Measurements from ENCODE around the gene TMEM52B. TPM values are rescaled to one million over a fixed set of nuclear protein-coding genes. Genes with fewer than 3 reads are reported as not detected.
A peak's percentile ranks its signal among the peaks of the same experiment; 100 is the strongest.

The TMEM52B gene
- total and polyA plus RNA-seq, 3 donors from 2014 or later = 0.74 to 1.2 (median 0.76) TPM

DNA sequence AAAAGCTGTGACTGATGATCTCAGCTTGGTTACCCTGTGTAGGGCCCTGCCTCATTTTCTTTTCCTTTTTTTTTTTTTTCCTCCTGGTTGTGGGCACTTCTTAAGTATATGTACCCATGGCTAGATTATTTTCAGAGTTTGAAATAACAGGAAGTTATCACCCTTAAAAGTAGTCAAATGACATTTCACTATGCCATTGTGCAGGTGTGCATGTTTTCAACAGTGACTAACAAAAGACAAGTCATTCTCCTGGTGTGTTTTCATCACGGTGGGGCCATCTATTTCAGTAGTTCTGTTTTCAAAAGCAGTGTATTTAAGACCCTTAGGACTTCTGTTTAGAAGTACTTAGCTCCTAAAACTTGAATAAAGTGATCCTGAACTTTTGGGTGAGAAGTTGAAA is 48.8 kb downstream of the TMEM52B start:
- no peaks in the 10 kb centered on the region for H3K4me1 ChIP-seq

DNA sequence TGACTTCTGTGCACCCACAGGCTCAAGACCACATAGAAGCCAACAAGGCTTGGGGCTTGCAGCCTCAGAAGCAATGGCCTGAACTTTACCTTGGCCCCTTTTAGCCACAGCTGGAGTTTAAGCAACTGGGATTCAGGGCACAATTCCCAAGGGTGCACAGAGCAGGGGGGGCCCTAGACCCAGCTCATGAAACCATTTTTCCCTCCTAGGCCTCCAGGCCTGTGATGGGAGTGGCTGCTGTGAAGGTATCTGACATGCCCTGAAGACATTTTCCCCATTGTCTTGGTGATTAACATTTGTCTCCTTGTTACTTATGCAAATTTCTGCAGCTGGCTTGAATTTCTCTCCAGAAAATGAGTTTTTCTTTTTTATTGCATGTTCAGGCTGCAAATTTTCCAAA is 55.7 kb downstream of the TMEM52B start:
- H3K4me1 ChIP-seq = no peaks in the 10 kb centered on the region
- DNase-seq = no peak
- no peaks in the 10 kb centered on the region for H3K9me3 ChIP-seq
- H3K27me3 ChIP-seq = no peaks in the 10 kb centered on the region
- TF ChIP-seq, protein P1, sequence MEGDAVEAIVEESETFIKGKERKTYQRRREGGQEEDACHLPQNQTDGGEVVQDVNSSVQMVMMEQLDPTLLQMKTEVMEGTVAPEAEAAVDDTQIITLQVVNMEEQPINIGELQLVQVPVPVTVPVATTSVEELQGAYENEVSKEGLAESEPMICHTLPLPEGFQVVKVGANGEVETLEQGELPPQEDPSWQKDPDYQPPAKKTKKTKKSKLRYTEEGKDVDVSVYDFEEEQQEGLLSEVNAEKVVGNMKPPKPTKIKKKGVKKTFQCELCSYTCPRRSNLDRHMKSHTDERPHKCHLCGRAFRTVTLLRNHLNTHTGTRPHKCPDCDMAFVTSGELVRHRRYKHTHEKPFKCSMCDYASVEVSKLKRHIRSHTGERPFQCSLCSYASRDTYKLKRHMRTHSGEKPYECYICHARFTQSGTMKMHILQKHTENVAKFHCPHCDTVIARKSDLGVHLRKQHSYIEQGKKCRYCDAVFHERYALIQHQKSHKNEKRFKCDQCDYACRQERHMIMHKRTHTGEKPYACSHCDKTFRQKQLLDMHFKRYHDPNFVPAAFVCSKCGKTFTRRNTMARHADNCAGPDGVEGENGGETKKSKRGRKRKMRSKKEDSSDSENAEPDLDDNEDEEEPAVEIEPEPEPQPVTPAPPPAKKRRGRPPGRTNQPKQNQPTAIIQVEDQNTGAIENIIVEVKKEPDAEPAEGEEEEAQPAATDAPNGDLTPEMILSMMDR (IDR thresholded peaks at IDR 0.05) = no peak
- no peak for TF ChIP-seq POLR2A (IDR thresholded peaks at IDR 0.05)
- no peak overlapping the region for H3K27ac ChIP-seq
- intact Hi-C loops (cut with DNase I; ENCODE audit: low total_unique reads) = loop anchor here (10.0 kb wide), 1 partner anchor 330 kb away; no protein-coding TSS in a partner anchor
- no peaks in the 10 kb centered on the region for H3K36me3 ChIP-seq (ENCODE audit: low read depth, missing control alignments)
- H3K4me3 ChIP-seq = no peak overlapping the region

More for the DNA sequence above, 48.8 kb downstream of the TMEM52B start:
- no peak overlapping the region for H3K27ac ChIP-seq
- WGBS, 2 donors = 78 to 83% methylated on average over 1 of the region's 1 CpG
- H3K9me3 ChIP-seq = no peaks in the 10 kb centered on the region
- no peak for DNase-seq
- intact Hi-C loops (cut with DNase I; ENCODE audit: low total_unique reads) = no loop called here
- no peaks in the 10 kb centered on the region for H3K27me3 ChIP-seq
- TF ChIP-seq, protein P1 (IDR thresholded peaks at IDR 0.05) = no peak
- TF ChIP-seq POLR2A (IDR thresholded peaks at IDR 0.05) = no peak
- H3K4me3 ChIP-seq = no peak overlapping the region
- no peaks in the 10 kb centered on the region for H3K36me3 ChIP-seq (ENCODE audit: low read depth, missing control alignments)

DNA sequence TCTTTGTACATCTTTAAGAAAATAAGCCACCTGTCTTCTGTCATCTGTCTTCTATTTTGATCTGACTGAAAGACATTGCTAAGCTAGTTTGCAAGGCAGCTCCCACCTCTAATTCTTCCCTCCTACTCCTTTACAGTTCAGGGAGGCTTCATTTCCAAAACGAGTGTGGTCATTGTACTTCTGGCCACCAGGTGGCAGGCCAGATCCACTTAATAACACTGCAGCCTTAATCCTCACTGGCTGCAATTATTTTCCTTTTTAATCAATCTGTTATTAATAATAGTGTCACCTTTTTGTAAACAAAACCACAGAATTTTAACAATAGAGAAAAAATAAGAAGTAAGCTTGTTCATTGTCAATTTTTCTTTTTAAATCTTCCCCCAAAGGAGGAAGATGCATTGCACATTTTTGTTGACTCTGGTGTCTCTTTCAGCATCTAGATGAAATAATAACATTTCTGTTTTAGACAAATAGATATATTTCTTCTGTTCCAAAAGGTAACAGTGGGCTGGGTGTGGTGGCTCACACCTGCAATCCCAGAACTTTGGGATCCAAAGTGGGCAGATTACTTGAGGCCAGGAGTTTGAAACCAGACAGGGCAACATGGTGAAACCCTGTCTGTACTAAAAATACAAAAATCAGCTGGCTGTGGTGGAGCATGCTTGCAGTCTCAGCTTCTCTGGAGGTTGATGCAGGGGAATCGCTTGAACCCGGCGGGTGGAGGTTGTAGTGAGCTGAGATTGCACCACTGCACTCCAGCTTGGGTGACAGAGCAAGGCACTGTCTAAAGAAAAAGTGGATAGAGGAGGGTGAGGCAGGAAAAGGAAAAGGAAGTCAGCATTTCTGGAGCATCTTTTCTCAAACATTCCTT is 57.2 kb downstream of the TMEM52B start:
- Histone ChIP-seq H3K4me1 (no peaks in the 10 kb centered on the region), H3K27ac (no peak overlapping the region), H3K9me3 (no peaks in the 10 kb centered on the region), H3K4me3 (no peak overlapping the region), H3K27me3 (no peaks in the 10 kb centered on the region), H3K36me3 (ENCODE audit: low read depth, missing control alignments) (no peaks in the 10 kb centered on the region)
- TF ChIP-seq POLR2A (IDR thresholded peaks at IDR 0.05) = no peak
- TF ChIP-seq, protein P1 (IDR thresholded peaks at IDR 0.05) = peak; percentile 92 to 93 (median 92)
- peak; percentile 48 for DNase-seq
- 42 to 58% methylated on average over 4 of the region's 4 CpGs for WGBS, 2 donors
- intact Hi-C loops (cut with DNase I; ENCODE audit: low total_unique reads) = loop anchor here (10.0 kb wide), 1 partner anchor 329 kb away; no protein-coding TSS in a partner anchor

DNA sequence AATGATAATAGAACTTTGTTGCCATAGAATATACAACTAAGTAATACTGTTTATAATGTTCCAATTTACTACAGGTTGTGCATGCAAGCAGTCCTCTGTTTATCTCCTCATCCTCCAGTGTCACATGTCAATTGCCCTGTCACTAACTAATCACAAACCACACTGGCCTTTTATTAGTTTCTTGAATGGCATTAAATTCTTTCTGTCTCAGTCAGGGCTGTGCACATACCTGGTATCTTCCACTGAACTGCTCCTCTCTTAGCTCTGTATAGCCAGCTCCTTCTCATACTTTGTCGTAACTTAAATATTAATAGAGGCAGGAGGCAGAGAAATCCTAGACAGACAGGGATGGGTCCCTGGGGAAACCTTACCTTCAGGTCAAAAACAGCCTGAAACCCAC is 57.9 kb downstream of the TMEM52B start:
- Histone ChIP-seq H3K4me1 (no peaks in the 10 kb centered on the region), H3K9me3 (no peaks in the 10 kb centered on the region), H3K4me3 (no peak overlapping the region), H3K27ac (no peak overlapping the region), H3K36me3 (ENCODE audit: low read depth, missing control alignments) (no peaks in the 10 kb centered on the region), H3K27me3 (no peaks in the 10 kb centered on the region)
- intact Hi-C loops (cut with DNase I; ENCODE audit: low total_unique reads) = loop anchor here (10.0 kb wide), 1 partner anchor 328 kb away; no protein-coding TSS in a partner anchor
- 93 to 100% methylated on average over 1 of the region's 1 CpG for WGBS, 2 donors
- TF ChIP-seq POLR2A (IDR thresholded peaks at IDR 0.05) = no peak
- TF ChIP-seq, protein P1 (IDR thresholded peaks at IDR 0.05) = no peak
- no peak for DNase-seq
